Measurements from ENCODE around the gene SMOC2.

SMOC2 gene

DNA sequence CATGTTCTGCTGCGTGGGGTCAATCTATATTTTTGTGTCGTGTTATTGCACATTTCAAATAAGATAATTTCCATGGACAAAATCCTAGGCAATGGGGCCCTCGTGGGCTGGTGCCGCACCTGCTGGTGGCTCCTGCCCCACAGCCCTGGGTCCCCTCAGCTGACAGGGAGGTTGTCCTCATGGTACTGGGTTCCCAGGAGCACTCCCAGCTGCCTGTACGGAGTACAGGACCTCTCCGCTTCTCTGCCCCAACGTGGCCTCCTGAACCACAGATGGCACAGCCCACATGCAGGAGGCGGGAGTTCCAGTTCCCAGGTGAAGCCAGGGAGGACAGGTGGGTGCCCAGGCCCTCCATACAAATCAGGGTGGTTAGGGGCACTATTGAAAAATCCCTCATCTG, 243.5 kb downstream of the SMOC2 start:
- Histone ChIP-seq H3K9me3 (no peaks in the 10 kb centered on the region), H3K36me3 (no peaks in the 10 kb centered on the region), H3K4me3 (ENCODE audit: low read depth, low read length) (no peak overlapping the region), H3K4me1 (no peaks in the 10 kb centered on the region), H3K27me3 (no peaks in the 10 kb centered on the region)
- no peak for TF ChIP-seq CTCF (IDR thresholded peaks at IDR 0.05; ENCODE audit: low read depth, low read length)
- DNase-seq, result no peak

DNA sequence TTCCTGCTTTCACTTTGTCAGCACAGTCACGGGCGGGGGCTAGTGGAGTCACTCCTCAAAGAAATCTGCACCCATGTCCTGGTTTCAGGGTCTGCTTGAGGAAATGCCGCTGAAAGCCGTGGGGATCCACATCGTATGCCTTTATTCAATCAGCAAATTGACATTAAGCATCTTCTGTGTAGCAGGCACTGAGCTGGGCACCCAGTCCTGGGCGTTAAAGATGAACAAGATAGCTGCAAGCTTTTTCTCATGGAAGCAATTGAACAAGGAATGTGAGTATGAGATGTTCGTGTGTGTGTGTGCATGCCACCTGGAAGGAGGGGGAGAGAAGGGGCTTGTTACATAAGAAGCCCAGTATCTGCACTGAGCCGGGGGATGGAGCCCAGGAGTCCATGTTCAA, 243.9 kb downstream of the SMOC2 start:
- Histone ChIP-seq H3K4me3 (ENCODE audit: low read depth, low read length) (no peak overlapping the region), H3K27me3 (no peaks in the 10 kb centered on the region), H3K9me3 (no peaks in the 10 kb centered on the region)

DNA sequence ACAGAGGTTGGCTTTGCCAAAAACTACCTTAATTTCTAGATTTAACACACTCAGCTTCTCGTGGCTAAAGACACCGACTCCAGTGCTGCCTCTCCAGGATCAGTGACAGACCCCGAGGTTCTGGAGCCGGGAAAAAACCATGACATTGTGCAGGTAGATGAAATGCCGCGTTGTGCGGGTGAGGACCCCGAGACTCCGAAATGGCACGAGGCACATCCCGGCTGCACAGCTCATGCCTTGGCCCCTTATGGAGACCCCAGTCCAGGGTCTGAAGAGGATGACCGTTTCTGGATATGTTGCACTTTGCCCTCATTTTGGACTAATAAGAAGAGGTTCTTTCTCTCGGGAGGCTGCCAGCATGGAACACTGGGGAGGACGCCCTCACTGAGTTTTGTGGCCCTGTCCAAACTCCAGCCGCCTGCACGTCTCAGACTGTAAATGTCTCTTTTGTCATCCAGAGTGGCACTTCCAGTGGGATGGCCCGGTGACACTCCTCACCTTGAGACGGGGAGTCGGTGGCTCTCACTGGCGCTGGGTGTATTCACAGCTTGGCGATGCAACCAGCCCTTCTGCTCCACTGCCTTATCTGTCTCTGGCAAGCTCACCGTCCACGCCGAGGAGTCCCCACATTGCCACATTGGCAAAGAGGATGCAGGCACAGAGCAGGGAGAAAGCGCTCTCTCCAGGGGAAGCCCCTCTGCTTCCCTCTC, 245.2 kb downstream of the SMOC2 start:
- H3K9me3 ChIP-seq, result no peaks in the 10 kb centered on the region
- H3K4me1 ChIP-seq, result no peaks in the 10 kb centered on the region
- H3K27me3 ChIP-seq, result no peaks in the 10 kb centered on the region

More for the DNA sequence above, 243.9 kb downstream of the SMOC2 start:
- H3K4me1 ChIP-seq, result no peaks in the 10 kb centered on the region
- no peaks in the 10 kb centered on the region for H3K36me3 ChIP-seq
- TF ChIP-seq CTCF (IDR thresholded peaks at IDR 0.05; ENCODE audit: low read depth, low read length), result no peak
- DNase-seq, result no peak

DNA sequence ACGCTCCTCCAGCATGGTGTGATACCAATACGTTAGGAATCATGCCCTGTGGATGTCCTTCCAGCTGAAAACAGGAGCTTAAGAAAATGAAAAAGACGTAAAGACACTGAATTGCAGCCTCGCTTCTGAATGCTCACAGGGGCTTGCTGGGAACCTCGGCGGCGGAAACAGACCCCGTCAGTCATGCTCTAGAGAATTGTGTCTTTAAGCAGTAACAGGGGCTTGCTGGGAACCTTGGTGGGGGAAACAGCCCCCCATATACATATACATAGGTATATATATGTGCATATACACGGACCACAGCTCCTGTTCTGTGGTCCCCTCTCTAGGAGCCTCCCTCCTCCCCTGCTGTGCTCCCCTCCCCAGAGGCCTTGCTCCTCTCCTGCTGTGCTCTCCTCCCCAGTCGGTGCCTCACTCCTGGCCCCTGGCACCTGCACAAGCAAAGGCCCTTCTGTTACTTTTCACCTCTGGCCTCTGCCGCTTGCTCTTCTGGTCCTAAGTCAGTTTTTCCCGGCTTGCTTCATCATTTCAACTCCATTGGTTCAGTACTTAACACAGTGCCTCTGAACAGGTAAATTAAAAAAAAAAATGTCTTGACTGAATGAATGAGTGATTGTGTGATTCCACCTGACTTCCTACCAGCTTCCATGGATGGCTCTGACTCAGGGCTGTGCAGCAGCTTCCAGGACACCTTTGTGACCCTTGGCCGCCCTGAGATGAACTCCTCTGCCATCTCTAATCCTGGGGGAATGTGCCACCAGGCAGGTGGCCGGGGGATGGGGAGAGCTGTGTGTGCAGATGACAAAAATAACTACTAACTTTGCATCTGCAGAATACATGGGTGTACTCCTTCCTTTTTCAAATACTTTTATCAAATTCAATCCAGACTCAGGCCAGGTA, 246.1 kb downstream of the SMOC2 start:
- no peaks in the 10 kb centered on the region for H3K4me1 ChIP-seq
- no peak overlapping the region for H3K4me3 ChIP-seq (ENCODE audit: low read depth, low read length)
- no peaks in the 10 kb centered on the region for H3K27me3 ChIP-seq
- no peaks in the 10 kb centered on the region for H3K36me3 ChIP-seq
- H3K9me3 ChIP-seq, result no peaks in the 10 kb centered on the region
- TF ChIP-seq CTCF (IDR thresholded peaks at IDR 0.05; ENCODE audit: low read depth, low read length), result no peak
- DNase-seq, result no peak

More for the DNA sequence above, 245.2 kb downstream of the SMOC2 start:
- no peak for DNase-seq
- Histone ChIP-seq H3K4me3 (ENCODE audit: low read depth, low read length) (no peak overlapping the region), H3K36me3 (no peaks in the 10 kb centered on the region)
- TF ChIP-seq CTCF (IDR thresholded peaks at IDR 0.05; ENCODE audit: low read depth, low read length), result no peak

GRCh38 chr6:168690271-168690670, 249.3 kb downstream of the SMOC2 start:
- DNase-seq, result no peak
- no peak for TF ChIP-seq CTCF (IDR thresholded peaks at IDR 0.05; ENCODE audit: low read depth, low read length)
- no peaks in the 10 kb centered on the region for H3K4me1 ChIP-seq
- H3K4me3 ChIP-seq (ENCODE audit: low read depth, low read length), result no peak overlapping the region
- H3K36me3 ChIP-seq, result no peaks in the 10 kb centered on the region
- H3K9me3 ChIP-seq, result no peaks in the 10 kb centered on the region
- H3K27me3 ChIP-seq, result no peaks in the 10 kb centered on the region

DNA sequence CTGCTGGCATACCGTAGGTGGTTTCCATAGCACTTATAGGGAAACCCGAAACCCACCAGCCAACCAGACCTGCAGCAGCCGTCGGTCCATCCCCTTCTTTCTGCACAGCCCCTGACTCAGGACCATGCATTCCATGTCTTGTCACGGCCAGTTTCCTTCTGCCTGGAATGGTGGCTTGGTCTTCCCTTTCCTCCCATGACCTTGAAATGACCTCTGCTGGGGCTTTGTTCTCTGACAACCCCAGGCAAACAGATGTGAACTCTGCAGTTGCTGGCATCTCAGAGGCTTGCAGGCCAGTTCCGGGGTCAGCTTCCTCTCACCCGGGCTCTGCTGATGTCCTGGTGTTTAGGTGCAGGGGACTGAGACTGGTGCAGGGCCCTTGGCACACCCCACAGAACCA, 250.8 kb downstream of the SMOC2 start:
- Histone ChIP-seq H3K9me3 (no peaks in the 10 kb centered on the region), H3K4me1 (no peaks in the 10 kb centered on the region), H3K27me3 (no peaks in the 10 kb centered on the region), H3K36me3 (no peaks in the 10 kb centered on the region), H3K4me3 (ENCODE audit: low read depth, low read length) (no peak overlapping the region)
- DNase-seq, result no peak
- no peak for TF ChIP-seq CTCF (IDR thresholded peaks at IDR 0.05; ENCODE audit: low read depth, low read length)

Measured in BE2C (cell line).